Measurements from ENCODE around the gene LYPLA2.

GRCh38 chr1:23825076-23825761, 34.3 kb downstream of the LYPLA2 start, which contains the start of gene HMGCL:
- TF ChIP-seq CTCF (IDR thresholded peaks at IDR 0.05) (no peak), POLR2A (IDR thresholded peaks at IDR 0.05) (peak; percentile 86), POLR2AphosphoS5 (IDR thresholded peaks at IDR 0.05) (peak; percentile 86 to 95 (median 91))
